GM18502 (cell line): ENCODE measurements around the gene RNF8.
"Not testable (repeated sequence)": the region's sequence is repeated elsewhere in the genome, so short reads cannot be mapped to it uniquely, and the experiment has no call there.

Experiments
- ATAC-seq: cut with Tn5 transposase; IDR thresholded peaks from one replicate; pipeline ENCODE4 v1.9.1; 2021; ENCODE audit warnings: mild to moderate bottlenecking; ENCODE audit not compliant: unreplicated experiment, poor library complexity

The RNF8 gene

GRCh38 chr6:37321101-37321500 is 32.7 kb upstream of the RNF8 start:
- ATAC-seq: no peak

GRCh38 chr6:37321516-37322415 is 32.0 kb upstream of the RNF8 start:
- ATAC-seq: no peak

- ATAC-seq: no peak
These were observed 30.2 kb upstream of the RNF8 start for GRCh38 chr6:37323580-37323979.

- ATAC-seq: no peak
These were observed 29.4 kb upstream of the RNF8 start for GRCh38 chr6:37324131-37325033.

GRCh38 chr6:37330345-37330744 is 23.4 kb upstream of the RNF8 start:
- not testable (repeated sequence) for ATAC-seq

- ATAC-seq: no peak
These were observed 22.7 kb upstream of the RNF8 start for GRCh38 chr6:37331047-37331446.

GRCh38 chr6:37332894-37333293 is 20.9 kb upstream of the RNF8 start:
- ATAC-seq: no peak

- no peak for ATAC-seq
These were observed 19.7 kb upstream of the RNF8 start for GRCh38 chr6:37334047-37334446.

GRCh38 chr6:37338317-37338716 is 15.5 kb upstream of the RNF8 start:
- ATAC-seq: not testable (repeated sequence)

GRCh38 chr6:37338745-37339255 is 15.0 kb upstream of the RNF8 start:
- no peak for ATAC-seq

GRCh38 chr6:37339741-37340638 is 13.8 kb upstream of the RNF8 start:
- no peak for ATAC-seq

- ATAC-seq: no peak
These were observed 13.2 kb upstream of the RNF8 start for GRCh38 chr6:37340639-37340943.

- ATAC-seq: no peak
These were observed 10.5 kb upstream of the RNF8 start for GRCh38 chr6:37343248-37343647.

GRCh38 chr6:37344308-37344707 is 9.5 kb upstream of the RNF8 start:
- ATAC-seq: no peak

GRCh38 chr6:37345804-37346203 is 8.0 kb upstream of the RNF8 start:
- ATAC-seq: not testable (repeated sequence)

- ATAC-seq: no peak
These were observed 6.6 kb upstream of the RNF8 start for GRCh38 chr6:37347177-37347576.

GRCh38 chr6:37347670-37348111 is 6.1 kb upstream of the RNF8 start:
- ATAC-seq: no peak

GRCh38 chr6:37351027-37351426 is 2.8 kb upstream of the RNF8 start:
- no peak for ATAC-seq

GRCh38 chr6:37352384-37352783 is 1.4 kb upstream of the RNF8 start:
- no peak for ATAC-seq
